Right forelimb (tissue), 1 donor: Measurements from ENCODE around the gene RNF169.

Experiments
- DNase-seq: peaks from one replicate; pipeline ENCODE4 v3.0.0-alpha.2; 2018

The RNF169 gene, protein sequence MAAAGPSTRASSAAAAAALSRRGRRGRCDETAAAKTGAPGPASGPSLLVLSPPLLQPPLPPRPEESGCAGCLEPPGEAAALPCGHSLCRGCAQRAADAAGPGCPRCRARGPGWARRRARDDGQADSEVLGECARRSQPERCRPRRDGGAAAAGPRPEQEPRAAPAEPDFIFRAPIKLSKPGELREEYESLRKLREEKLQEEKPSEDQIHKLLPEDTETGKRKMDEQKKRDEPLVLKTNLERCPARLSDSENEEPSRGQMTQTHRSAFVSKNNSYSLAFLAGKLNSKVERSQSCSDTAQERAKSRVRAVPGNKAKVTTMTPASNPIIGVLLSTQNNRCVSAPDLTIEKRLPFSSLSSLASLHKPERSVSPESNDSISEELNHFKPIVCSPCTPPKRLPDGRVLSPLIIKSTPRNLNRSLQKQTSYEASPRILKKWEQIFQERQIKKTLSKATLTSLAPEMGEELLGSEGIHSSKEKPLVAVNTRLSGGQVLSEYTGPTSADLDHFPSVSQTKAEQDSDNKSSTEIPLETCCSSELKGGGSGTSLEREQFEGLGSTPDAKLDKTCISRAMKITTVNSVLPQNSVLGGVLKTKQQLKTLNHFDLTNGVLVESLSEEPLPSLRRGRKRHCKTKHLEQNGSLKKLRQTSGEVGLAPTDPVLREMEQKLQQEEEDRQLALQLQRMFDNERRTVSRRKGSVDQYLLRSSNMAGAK

GRCh38 chr11:74748211-74749126, at the start of gene RNF169:
TSS of gene RNF169 (plus strand) at chr11:74748849. CDS start at chr11:74748881, 32 bp downstream.
- peak; percentile 91 for DNase-seq

DNA sequence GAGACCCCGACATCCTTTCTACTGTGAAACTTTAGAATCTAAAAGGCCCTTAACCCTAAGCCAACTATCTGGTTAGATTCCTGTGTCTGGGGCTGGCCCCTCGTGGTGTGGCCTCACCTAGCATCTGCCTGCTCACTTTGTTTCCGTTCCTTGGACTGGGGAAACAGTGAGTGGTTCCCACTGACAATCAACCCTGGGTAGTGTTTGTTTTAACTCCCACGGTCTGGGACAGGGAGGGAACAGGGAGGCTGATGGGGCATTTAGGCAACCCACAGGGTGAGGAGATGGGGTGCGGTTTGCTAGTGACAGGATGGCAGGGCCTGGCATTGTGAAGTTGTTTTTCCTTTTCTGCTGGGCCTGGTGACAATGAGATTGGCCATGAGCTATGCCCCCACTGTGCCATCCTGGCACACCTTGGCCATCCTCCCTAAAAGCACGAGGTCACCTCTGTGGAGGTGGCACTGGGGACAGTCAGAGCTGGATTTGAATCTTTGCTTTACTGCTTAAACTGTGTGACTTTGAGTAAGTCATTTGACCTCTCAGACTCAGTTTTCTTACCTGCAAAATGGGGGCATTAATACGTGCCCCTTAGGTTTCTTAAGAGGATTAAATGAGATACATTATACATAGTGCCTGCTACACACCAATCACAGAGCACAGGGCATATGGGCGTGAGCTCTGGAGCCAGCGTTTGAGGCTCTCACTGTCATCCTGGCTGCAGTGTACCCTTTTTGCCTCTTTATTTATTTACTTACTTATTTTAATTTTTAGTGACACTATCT, 48.8 kb upstream of the RNF169 start:
- no peak for DNase-seq

GRCh38 chr11:74701351-74701750, 47.3 kb upstream of the RNF169 start:
- DNase-seq: no peak

- DNase-seq: peak; percentile 74
These were observed 46.2 kb upstream of the RNF169 start for GRCh38 chr11:74702383-74703007.

DNA sequence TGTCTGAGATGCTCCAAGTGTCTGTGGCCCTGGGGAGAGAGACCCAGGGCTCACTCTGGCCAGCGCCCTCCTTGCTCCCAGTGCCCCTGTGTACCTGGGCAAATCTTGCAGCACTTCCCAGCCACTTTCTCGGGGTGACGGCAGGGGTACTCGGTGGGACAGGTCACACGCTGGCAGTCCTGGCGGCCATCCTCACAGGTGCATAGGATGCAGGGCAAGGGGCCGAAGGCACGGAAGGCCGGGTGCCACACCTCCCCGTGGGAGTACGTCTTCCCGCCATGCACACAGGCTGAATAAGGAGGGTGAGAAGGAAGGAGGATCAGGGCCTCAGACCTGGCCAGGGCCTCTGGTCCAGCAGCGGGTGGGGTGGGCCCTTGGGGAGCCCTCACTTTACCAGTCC, 45.4 kb upstream of the RNF169 start:
- no peak for DNase-seq

GRCh38 chr11:74707182-74707581, 41.5 kb upstream of the RNF169 start:
- no peak for DNase-seq

GRCh38 chr11:74707602-74708510, 40.8 kb upstream of the RNF169 start:
- DNase-seq: no peak

DNA sequence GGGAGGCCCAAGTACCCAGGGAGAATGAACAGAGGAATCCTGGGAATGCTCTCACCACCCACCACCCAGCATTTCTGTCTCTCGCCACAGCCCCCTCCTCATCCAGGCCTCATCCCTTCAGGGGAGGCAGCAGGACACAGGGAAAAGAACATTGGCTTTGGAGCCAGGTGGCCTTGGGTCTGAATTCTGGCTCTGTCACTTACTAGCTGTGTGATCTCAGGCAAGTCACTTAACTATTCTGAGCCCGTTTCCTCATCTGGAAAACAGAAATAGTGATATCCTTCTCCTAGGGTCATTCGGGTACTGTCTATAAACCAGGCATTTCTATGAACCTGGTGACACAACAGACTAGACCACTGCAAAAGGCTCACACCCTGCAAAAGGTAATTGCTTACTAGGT, 39.5 kb upstream of the RNF169 start:
- DNase-seq: no peak

GRCh38 chr11:74710281-74710938, 38.2 kb upstream of the RNF169 start:
- DNase-seq: peak; percentile 62

DNA sequence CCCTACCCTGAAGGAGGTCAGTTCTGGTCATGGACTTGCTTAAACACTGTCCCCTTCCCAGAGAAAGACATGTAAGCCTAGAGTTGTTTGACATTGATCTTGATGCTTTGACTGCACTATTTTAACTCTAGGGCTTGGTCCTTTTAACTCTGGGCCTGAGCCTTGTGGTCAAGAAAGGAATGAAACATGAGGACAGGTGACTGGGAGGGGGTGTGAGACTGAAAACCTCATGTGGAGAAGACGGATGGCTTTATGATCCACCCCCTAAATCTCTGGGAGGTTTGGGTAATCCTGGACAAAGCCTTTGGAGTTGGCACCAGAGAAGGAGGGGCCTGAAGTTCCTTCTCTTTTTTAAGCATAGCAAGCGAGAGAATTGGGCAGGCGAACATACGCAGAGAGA, 35.0 kb upstream of the RNF169 start:
- no peak for DNase-seq

GRCh38 chr11:74714904-74715303, 33.7 kb upstream of the RNF169 start:
- no peak for DNase-seq

- no peak for DNase-seq
These were observed 31.3 kb upstream of the RNF169 start for GRCh38 chr11:74717221-74717969.

GRCh38 chr11:74719011-74719410, 29.6 kb upstream of the RNF169 start:
- no peak for DNase-seq

DNA sequence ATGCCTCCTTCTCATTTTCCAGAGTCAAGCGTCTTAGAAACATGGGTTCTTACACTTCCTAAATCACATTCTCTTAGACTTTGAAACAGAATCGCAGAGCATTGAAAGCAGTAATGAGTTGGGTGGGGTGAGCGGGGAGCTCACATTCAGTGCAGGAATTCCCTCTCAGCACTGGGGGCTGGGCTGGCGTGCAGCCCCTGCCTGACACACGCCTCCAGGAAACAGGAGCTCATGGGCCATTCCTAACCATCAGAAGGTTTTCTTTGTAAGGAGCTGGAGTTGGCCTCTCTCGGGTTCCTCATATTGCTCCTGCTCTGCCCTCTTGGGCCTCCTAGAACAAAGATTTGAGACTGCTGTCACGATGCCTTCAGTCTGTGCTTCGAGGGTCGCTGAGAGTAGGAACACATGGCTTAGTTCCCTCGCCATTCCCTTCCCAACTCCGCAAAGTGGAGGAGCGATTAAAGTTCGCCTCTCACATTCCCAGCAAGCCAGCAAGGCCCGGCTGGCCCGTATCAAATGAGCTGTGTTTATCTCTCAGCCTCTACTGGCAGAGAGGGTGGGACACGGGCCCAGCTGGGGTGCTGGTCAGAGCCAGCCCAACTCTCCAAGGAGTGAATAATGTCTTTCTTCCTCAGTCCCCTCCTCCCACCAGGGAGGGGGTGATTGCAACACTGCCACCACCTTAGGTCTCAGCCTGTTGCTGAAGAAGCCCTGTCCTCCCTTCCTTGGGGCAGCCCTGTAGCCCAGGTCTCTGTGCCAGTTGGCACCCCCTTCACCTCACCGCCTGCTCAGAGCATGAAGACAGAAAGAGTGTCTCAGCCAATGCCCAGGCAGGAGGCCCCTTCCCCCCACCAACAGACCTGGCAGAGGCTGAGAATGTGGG, 27.8 kb upstream of the RNF169 start:
- peak; percentile 60 for DNase-seq

- DNase-seq: no peak
These were observed 27.2 kb upstream of the RNF169 start for GRCh38 chr11:74721479-74721835.

GRCh38 chr11:74723511-74723910, 25.1 kb upstream of the RNF169 start:
- no peak for DNase-seq

GRCh38 chr11:74725701-74726100, 22.9 kb upstream of the RNF169 start:
- no peak for DNase-seq

GRCh38 chr11:74726547-74727182, 22.0 kb upstream of the RNF169 start:
- DNase-seq: peak; percentile 86
